Measurements from ENCODE around the gene GNRHR.
"Not testable (repeated sequence)": the region's sequence is repeated elsewhere in the genome, so short reads cannot be mapped to it uniquely, and the experiment has no call there.

GNRHR gene

DNA sequence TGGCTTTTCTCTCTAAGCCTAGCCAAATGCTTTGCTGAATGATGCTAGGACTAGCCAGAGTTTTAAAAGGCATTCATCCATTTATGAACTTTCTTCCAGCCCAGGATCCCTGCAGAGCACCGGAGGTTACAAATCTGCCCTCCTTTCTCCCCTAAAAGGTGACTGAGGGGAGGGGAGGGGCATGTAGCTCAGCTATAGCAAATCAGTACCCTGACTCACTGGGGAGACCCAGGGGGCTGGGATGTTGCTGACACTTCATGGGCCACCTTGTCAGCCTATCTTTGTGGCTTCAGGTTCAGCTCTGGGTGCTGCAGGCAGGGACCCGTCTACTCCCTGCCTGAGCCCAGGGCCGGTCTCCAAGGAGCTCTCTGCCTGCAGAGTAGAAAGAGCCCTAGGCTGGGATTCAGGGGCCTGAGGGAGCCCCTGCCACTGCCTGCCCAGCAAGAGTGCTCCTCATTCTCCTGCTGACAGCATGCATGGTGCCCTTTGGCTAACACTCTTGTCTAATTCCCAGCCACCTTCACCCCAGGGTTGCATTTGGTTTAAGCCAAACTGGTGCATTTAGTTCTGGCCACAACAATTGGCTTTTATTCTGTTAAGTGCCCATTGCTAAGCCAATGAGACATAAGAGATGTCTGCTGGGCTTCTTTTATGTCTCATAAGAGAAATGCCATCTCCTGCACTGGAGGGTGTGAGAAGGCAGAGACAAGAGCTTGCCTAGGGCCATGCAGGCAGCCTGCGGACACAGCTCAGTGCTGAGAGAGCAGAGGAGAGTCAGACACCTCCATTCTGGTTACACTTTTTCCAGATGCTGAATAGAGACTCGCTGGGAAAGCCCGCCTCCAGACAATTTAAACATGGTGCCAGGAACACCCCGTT is 41.3 kb downstream of the GNRHR start:
- Histone ChIP-seq H3K4me3 (ENCODE audit: low read length) (no peak overlapping the region), H3K27me3 (ENCODE audit: control insufficient read depth, insufficient read depth, low read length) (no peaks in the 10 kb centered on the region), H3K36me3 (ENCODE audit: control insufficient read depth, insufficient read depth, low read length) (no peaks in the 10 kb centered on the region), H3K9me3 (ENCODE audit: control insufficient read depth, low read length) (no peaks in the 10 kb centered on the region), H3K4me1 (ENCODE audit: control insufficient read depth, insufficient read depth, low read length) (peaks cover 4% of the 10 kb centered on the region), H3K9ac (ENCODE audit: low read length) (no peak overlapping the region)

DNA sequence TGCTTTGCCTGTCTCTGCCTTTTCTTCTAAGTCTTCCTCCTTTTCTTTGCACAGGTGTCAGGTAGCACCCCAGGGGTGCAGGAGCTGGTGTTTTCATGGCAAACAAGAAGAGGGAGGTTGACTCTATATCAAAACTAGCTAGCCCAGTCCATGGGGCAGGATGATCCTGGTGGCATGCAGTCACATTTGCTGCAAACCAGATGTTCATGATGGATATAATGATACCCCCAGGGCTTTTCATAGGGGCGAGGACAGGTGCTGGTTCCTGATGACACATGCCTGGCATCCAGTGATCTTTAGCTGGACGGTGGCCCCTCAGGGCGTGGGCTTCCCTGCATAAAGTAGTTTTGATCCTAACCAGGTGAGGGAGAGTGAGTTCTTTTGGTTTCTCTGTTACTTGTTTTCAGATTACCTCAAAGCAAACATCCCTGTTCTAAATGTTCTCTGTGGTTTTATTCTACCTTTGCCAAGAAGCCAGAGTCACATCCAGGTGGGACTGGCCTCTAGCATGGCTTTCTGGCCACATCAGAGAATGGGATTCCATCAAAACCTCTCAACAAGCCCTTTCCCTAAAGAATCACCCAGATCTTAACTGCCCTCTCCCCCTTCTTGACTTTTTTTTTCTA is 42.1 kb downstream of the GNRHR start:
- Histone ChIP-seq H3K4me3 (ENCODE audit: low read length) (no peak overlapping the region), H3K36me3 (ENCODE audit: control insufficient read depth, insufficient read depth, low read length) (no peaks in the 10 kb centered on the region), H3K4me1 (ENCODE audit: control insufficient read depth, insufficient read depth, low read length) (peaks cover 4% of the 10 kb centered on the region), H3K27me3 (ENCODE audit: control insufficient read depth, insufficient read depth, low read length) (no peaks in the 10 kb centered on the region), H3K9me3 (ENCODE audit: control insufficient read depth, low read length) (no peaks in the 10 kb centered on the region), H3K9ac (ENCODE audit: low read length) (no peak overlapping the region)

DNA sequence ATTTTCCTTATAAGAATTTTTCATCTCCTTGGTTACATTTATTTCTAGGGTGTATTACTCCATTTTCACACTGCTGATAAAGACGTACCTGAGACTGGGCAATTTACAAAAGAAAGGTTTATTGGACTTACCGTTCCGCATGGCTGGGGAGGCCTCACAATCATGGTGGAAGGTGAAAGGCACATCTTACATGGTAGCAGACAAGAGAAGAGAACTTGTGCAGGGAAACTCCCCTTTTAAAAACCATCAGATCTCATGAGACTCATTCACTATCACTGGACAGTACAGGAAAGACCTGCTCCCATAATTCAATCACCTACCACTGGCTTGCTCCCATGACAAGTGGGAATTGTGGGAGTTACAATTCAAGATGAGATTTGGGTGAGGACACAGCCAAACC is 47.5 kb downstream of the GNRHR start:
- H3K9ac ChIP-seq (ENCODE audit: low read length); H3K27me3 ChIP-seq (ENCODE audit: control insufficient read depth, insufficient read depth, low read length); H3K4me1 ChIP-seq (ENCODE audit: control insufficient read depth, insufficient read depth, low read length); H3K4me3 ChIP-seq (ENCODE audit: low read length); H3K36me3 ChIP-seq (ENCODE audit: control insufficient read depth, insufficient read depth, low read length); H3K9me3 ChIP-seq (ENCODE audit: control insufficient read depth, low read length): not testable (repeated sequence)

DNA sequence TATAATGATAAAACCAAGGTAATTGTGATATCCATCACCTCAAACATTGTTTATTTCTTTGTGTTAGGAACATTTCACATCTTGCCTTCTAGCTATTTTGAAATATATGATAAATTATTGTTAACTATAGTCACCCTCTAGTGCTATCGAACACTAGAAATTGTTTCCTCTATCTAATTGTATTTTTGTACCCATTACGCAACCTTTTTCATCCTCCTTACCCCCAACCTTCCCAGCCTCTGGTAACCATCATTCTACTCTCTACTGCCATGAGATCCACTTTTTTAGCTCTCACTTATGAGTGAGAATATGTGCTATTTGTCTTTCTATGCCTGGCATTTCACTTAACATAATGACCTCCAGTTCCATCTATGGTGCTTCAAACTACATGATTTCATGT is 49.3 kb downstream of the GNRHR start:
- Histone ChIP-seq H3K27me3 (ENCODE audit: control insufficient read depth, insufficient read depth, low read length) (no peaks in the 10 kb centered on the region), H3K9ac (ENCODE audit: low read length) (no peak overlapping the region), H3K9me3 (ENCODE audit: control insufficient read depth, low read length) (no peaks in the 10 kb centered on the region), H3K4me1 (ENCODE audit: control insufficient read depth, insufficient read depth, low read length) (no peaks in the 10 kb centered on the region), H3K4me3 (ENCODE audit: low read length) (no peak overlapping the region), H3K36me3 (ENCODE audit: control insufficient read depth, insufficient read depth, low read length) (no peaks in the 10 kb centered on the region)

- H3K36me3 ChIP-seq (ENCODE audit: control insufficient read depth, insufficient read depth, low read length) = no peaks in the 10 kb centered on the region
- H3K9me3 ChIP-seq (ENCODE audit: control insufficient read depth, low read length) = no peaks in the 10 kb centered on the region
- H3K4me1 ChIP-seq (ENCODE audit: control insufficient read depth, insufficient read depth, low read length) = no peaks in the 10 kb centered on the region
- H3K9ac ChIP-seq (ENCODE audit: low read length) = peak overlapping the region; percentile 83
- no peaks in the 10 kb centered on the region for H3K27me3 ChIP-seq (ENCODE audit: control insufficient read depth, insufficient read depth, low read length)
- H3K4me3 ChIP-seq (ENCODE audit: low read length) = no peak overlapping the region
Measured at GRCh38 chr4:67702166-67702565, 52.0 kb downstream of the GNRHR start.

DNA sequence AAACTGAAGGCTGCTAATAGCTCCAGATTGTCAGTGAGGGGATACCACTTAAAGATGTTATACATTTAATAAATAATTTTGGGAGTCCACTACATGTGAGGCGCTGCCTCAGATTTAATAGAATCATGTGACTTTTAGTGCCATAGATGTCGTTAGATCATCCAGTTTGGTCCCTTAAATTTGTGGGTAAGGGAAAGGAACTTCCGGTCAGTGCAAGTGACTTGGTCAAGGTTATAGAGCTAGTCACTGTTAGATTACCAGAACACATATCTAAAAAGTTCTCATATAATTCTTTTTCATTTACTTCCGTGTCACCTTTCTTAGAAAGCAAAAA is 52.7 kb downstream of the GNRHR start:
- H3K4me1 ChIP-seq (ENCODE audit: control insufficient read depth, insufficient read depth, low read length) = no peaks in the 10 kb centered on the region
- peak overlapping the region; percentile 83 for H3K9ac ChIP-seq (ENCODE audit: low read length)
- no peaks in the 10 kb centered on the region for H3K9me3 ChIP-seq (ENCODE audit: control insufficient read depth, low read length)
- H3K36me3 ChIP-seq (ENCODE audit: control insufficient read depth, insufficient read depth, low read length) = no peaks in the 10 kb centered on the region
- H3K27me3 ChIP-seq (ENCODE audit: control insufficient read depth, insufficient read depth, low read length) = no peaks in the 10 kb centered on the region
- H3K4me3 ChIP-seq (ENCODE audit: low read length) = peak overlapping the region; percentile 12

DNA sequence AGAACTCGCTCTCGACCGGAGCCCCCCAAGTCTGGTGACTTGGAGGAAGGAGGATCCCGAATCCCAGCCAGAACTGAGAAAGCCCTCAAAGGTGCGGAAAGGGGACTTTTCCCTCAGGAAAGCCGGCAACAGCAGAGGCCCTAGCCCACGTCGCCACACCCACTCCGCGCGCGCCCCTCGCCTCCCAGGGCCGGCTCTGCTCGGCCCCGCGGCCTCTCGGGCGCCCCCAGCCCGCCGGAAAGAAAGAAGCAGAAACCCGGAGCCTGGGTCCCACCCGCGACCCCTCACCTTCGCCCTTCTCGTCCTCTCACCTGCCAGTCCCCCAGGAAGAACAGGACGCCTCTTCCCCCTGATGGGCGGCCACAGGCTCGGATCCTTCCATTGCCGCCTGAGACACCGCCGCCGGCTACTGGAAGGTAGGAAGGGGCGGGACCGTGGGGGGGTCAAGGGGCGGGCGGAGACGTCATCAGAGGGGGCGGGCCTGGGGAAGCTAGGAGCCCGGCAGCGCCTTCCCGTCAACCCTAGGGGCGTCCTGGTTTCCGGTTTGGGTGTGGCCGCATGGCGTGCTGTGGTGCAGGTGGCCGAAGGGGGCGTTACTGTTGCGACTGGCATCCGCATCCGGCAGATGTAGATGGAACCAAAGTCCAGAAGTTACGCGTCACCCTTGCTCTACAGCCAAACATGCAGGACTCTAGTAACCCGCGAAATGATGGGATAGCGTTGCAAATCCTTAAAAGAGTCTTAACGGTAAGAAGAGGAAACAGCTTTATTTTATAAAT is 53.3 kb downstream of the GNRHR start, which contains the start of gene UBA6:
UBA6 (minus strand) TSS at position 418 of the 779 bp plus-strand sequence; CDS start at position 382, 36 bp downstream.
- H3K9ac ChIP-seq (ENCODE audit: low read length) = peak within 1 kb of the TSS; percentile 83
- no peaks in the 10 kb centered on the region for H3K4me1 ChIP-seq (ENCODE audit: control insufficient read depth, insufficient read depth, low read length)
- H3K9me3 ChIP-seq (ENCODE audit: control insufficient read depth, low read length) = no peaks in the 10 kb centered on the region
- no peaks in the 10 kb centered on the region for H3K27me3 ChIP-seq (ENCODE audit: control insufficient read depth, insufficient read depth, low read length)
- H3K36me3 ChIP-seq (ENCODE audit: control insufficient read depth, insufficient read depth, low read length) = no peaks in the 10 kb centered on the region
- H3K4me3 ChIP-seq (ENCODE audit: low read length) = peak within 1 kb of the TSS; percentile 21

- Histone ChIP-seq H3K4me3 (ENCODE audit: low read length) (peak overlapping the region; percentile 21), H3K36me3 (ENCODE audit: control insufficient read depth, insufficient read depth, low read length) (no peaks in the 10 kb centered on the region), H3K4me1 (ENCODE audit: control insufficient read depth, insufficient read depth, low read length) (no peaks in the 10 kb centered on the region), H3K9ac (ENCODE audit: low read length) (peak overlapping the region; percentile 83), H3K9me3 (ENCODE audit: control insufficient read depth, low read length) (no peaks in the 10 kb centered on the region), H3K27me3 (ENCODE audit: control insufficient read depth, insufficient read depth, low read length) (no peaks in the 10 kb centered on the region)
Measured at GRCh38 chr4:67700116-67700737, 54.0 kb downstream of the GNRHR start.

- no peaks in the 10 kb centered on the region for H3K27me3 ChIP-seq (ENCODE audit: control insufficient read depth, insufficient read depth, low read length)
- H3K4me1 ChIP-seq (ENCODE audit: control insufficient read depth, insufficient read depth, low read length) = no peaks in the 10 kb centered on the region
- peak overlapping the region; percentile 83 for H3K9ac ChIP-seq (ENCODE audit: low read length)
- no peaks in the 10 kb centered on the region for H3K36me3 ChIP-seq (ENCODE audit: control insufficient read depth, insufficient read depth, low read length)
- peak overlapping the region; percentile 21 for H3K4me3 ChIP-seq (ENCODE audit: low read length)
- H3K9me3 ChIP-seq (ENCODE audit: control insufficient read depth, low read length) = no peaks in the 10 kb centered on the region
Measured at GRCh38 chr4:67699603-67700002, 54.6 kb downstream of the GNRHR start.

- Histone ChIP-seq H3K4me3 (ENCODE audit: low read length) (no peak overlapping the region), H3K36me3 (ENCODE audit: control insufficient read depth, insufficient read depth, low read length) (no peaks in the 10 kb centered on the region), H3K27me3 (ENCODE audit: control insufficient read depth, insufficient read depth, low read length) (no peaks in the 10 kb centered on the region), H3K9me3 (ENCODE audit: control insufficient read depth, low read length) (no peaks in the 10 kb centered on the region), H3K9ac (ENCODE audit: low read length) (no peak overlapping the region), H3K4me1 (ENCODE audit: control insufficient read depth, insufficient read depth, low read length) (no peaks in the 10 kb centered on the region)
Measured at GRCh38 chr4:67697860-67698687, 56.1 kb downstream of the GNRHR start.

DNA sequence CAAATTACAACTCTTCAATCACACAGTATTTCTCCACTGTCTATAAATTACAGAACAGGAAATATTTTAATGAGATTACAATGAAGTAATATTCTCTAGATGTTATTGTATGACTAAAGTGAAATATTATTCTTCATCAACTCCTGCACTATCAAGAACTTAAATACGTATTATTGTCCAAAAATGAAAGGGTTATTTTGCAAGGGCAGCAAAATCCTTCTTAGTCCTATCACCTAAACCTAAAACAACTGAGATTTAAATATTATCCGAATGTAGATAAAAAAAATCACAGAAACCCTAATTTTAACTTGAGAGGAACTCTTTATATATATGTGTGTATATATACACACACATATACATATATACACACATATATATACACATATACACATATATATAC is 58.1 kb downstream of the GNRHR start:
- no peaks in the 10 kb centered on the region for H3K9me3 ChIP-seq (ENCODE audit: control insufficient read depth, low read length)
- H3K4me1 ChIP-seq (ENCODE audit: control insufficient read depth, insufficient read depth, low read length) = no peaks in the 10 kb centered on the region
- H3K9ac ChIP-seq (ENCODE audit: low read length) = no peak overlapping the region
- H3K27me3 ChIP-seq (ENCODE audit: control insufficient read depth, insufficient read depth, low read length) = no peaks in the 10 kb centered on the region
- H3K36me3 ChIP-seq (ENCODE audit: control insufficient read depth, insufficient read depth, low read length) = no peaks in the 10 kb centered on the region
- H3K4me3 ChIP-seq (ENCODE audit: low read length) = no peak overlapping the region
